Stimulated activated CD8-positive, alpha-beta memory T cell treated with anti-CD3 and anti-CD28 coated beads, Interleukin-15, amount 100 ng/mL, for 24 hours (primary cell): ENCODE results near the gene CXCL9.
"Not testable (repeated sequence)": the region's sequence is repeated elsewhere in the genome, so short reads cannot be mapped to it uniquely, and the experiment has no call there.

ENCODE experiments used
- DNase-seq: peaks from one replicate; pipeline ENCODE4 v3.0.0-alpha.2; 2020; ENCODE audit warnings: low read depth

Gene CXCL9

DNA sequence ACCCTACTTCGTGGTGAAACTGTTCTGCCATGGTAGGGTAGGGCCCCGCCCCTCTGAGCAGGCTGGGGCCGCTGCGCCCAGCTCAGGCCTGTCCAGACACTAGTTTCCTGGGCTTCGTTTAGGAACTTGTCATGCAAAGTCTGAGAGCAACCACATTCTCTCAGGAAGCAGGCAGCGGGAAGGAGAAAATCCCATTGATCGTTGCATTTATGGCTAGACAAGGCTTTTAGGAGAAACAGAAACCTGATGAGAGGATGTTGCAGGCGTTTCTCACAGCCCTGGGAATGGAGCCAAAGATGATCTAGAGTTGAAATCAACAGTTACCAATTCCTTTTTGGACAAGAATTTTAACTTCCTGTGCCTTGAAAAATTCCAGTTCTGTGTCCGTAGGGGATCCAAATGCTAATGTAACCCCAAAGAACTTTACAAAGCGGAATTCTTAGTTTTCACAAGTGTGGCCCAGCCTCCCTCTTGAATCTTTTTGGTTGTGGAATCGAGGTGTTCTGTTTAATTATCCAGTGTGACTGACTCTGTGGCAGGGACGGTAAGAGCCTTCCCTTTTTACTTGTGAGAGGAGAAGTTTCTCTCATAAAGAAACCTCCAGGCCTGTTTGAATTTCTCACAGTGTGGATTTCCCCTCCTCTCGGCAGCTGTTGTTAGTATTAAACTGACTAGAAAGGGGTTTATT lies 4.5 kb upstream of the CXCL9 start:
- DNase-seq, result no peak

DNA sequence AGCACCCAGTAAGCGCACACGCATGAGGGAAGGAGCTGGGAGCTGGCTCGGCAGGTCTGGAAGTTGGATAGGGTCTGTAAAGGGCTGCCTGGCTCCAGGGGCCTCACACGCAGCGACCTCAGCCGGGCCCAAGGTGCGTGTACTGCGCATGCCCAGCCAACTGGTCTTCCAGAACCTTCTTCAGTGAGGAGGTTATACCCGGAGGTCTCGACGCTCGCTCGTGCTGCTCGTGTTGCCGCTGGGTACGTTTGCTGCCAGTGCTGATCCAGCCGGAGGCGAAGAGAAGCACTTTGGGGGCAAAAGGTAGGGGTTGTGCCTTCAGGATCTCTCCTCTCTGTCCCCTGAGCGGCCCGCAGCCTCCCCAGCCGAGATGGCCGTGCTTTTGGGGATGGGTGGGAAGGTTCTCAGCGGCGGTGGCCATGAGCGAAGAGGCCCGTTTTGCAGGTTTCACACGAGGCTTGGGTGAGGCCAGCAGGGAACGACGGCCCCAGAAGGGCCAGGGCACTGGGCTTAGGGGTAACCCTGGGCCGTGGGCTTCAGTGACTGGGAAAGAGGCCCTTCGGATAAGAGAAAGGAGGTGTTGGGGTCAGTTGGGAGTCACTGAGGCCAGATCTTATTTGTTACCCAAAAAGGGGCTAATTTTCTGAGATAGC lies 3.8 kb upstream of the CXCL9 start:
- DNase-seq, result no peak

DNA sequence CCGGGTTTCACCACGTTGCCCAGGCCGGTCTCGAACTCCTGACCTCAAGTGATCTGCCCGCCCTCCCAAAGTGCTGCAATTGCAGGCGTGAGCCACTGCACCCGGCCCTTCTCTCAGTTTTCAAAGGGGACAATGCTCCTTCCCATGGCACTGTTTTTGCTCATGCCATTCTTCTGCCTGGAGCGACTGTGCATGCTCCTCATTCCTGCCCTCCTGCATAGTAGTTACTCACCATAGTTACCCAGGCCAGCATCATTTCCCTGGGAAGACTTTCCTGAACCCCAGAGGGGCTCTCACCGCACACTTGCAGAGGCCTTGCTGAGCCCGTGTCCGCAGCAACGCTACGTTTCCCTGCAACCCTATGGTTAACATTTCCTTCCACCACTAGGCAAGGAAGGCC lies 3.3 kb upstream of the CXCL9 start:
- no peak for DNase-seq

DNA sequence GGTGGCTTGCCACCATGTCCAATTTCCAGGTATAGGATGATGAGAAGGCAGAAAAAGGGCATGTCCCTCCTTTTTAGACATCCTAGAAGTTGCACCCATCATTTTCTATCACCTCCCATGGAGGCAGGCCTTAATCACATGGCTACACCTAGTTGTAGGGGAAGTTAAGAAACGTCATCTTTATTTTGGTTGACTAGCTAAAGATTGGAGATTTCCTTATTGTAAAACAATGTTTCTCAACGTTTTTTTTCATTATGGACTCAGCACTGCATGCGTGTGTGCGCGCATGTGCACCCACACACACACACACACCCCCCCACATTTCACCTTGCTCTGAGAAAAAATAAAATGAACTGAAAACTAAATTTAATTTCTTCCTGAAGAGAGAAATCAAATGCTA lies 2.0 kb upstream of the CXCL9 start:
- no peak for DNase-seq

DNA sequence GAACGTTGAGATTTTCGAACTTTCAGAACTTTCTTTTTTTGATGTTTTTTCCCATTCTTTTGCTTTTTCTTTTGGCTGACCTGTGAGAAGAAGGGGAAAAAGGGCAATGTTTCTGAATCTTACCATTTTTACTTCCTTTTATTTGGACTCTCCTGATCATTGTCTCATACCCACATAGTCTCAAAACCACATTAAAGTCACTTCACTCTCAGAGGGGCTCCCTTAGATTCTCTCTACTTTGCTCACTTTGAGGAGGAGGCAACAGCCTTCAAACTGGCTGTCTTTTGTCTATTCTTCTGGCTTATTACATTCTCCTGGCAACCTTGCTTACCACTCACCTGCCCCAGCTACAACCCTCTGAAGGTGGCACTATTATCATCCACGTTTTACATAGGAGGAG lies 3.7 kb downstream of the CXCL9 start:
- no peak for DNase-seq

DNA sequence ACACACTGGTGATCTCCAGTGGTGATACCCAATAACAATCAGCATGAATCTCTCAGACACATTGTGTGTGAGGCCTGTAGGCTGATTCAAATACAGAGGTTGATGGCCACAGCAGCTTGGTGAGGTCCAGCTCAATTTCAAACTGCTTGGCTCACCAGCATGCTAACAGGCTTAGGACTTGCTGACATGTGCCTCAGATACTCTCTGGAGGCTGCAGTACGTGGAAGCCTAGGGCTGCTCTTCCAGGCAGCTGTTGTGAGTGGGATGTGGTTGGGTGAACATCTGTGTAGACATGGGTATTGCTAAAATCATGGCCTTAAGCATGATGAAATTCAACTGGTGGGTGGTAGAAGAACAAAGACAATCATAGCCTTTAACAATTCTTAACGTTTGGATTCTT lies 4.3 kb downstream of the CXCL9 start:
- no peak for DNase-seq

DNA sequence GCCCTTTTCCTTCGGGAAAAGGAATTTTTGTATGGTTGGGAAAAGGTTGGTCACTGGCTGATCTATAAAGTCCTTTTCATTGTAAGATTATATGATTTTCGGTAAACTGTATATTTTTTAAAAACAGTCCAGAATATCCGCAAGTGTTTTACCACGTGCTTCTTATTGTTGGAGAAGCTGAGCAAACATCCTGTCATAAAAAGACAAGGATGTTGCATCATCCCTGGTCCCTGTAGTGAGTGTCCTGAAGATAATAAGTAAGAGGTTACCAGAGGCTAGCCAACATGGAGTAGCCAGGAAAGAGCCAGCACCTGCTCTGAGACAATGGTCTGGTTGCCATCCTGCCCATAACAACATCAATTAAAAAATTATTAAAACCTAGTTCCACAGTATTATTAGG lies 5.1 kb downstream of the CXCL9 start:
- no peak for DNase-seq

DNA sequence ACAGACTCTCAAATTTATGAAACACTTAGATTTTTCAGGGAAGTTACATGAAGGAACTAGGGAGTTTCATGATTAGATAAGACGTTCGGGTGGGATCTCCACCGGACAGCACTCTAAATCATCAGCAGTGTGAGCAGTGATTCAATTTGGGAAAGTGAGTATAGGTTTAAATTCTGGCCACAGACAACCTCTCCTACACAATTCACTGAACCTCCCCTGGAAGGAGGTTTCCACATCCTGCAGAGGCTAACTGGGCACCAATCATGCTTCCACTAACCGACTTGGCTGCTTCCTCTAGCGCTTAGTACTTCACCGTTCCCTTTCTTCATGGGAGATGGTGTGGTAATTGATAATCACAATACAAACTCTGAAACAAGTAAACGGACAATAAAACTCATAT lies 5.6 kb downstream of the CXCL9 start:
- DNase-seq, result no peak

DNA sequence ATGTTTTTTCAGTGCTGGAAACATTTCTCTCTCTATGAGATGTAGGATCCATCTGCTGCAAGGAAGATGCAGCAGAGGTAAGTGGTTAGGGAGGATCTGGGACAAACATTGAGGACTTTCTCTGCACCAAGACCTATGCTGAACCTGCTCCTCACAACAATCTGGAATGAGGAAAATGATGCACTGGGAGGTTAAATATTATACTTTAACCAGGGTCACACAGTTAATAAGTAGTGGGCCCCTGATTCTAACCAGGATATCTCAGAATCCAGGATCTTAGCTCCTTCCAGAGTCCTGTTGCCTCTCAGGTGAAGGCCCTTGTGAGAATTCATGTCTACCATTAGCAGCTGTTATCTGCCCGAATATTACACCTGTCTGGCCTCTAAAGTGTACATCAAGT lies 7.0 kb downstream of the CXCL9 start:
- no peak for DNase-seq

DNA sequence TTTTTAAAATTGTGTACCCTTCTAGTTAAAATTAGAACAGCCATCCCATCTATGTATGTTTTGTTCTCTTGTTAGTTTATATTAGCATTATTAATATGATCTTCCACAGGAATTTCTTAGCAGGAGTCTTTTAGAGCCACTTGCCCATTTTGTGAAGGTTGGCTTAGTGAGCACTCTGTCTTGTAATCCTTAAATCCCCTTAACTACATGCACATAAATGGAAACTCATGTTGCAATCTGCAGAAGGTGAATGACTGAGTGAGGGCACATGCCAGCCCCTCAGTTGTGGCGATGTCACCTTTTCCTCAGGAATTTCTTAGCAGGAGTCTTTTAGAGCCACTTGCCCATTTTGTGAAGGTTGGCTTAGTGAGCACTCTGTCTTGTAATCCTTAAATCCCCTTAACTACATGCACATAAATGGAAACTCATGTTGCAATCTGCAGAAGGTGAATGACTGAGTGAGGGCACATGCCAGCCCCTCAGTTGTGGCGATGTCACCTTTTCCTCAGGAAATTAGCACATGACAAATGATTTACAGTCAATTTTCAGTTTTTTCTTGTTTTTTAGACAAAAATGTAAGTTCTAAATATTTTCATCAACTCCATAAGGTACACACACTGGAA lies 8.7 kb downstream of the CXCL9 start:
- not testable (repeated sequence) for DNase-seq

DNA sequence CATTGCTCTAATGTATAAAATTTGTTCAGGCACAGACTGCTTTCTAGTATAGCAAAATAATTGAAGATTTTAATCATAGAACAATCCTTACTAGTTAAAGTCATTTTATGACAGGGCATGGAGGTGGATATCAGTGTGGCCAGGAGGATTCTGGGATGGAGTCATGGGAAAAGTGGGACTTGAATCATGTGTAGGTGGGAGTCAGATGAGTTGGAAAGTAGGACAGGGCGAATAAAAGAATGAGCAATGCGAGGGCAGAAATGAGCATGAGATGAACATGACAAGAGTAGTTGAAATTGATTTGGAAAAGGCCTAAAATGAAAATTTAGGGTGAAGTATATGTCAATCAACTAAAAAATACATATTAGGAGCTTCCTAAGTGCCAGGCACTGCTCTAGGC lies 9.4 kb downstream of the CXCL9 start:
- no peak for DNase-seq

DNA sequence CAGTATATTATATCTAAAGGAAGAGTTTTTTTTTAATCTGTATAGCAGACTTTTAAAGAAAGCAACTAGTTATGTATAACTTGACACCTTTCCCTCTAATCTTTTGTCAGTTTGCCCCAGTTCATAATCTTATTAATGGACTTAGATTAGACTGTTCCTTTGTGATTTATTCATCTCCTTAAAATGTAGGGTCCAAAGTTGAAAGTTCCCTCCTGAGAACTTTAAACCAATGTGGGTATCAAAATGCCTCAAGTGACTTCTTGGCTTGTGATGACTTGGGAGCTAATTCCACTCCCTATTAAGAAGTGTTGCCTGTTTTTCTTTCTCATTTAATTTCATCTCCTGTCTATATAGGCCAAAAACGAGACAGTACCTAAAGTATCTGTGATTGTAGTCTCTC lies 10.2 kb downstream of the CXCL9 start:
- no peak for DNase-seq

DNA sequence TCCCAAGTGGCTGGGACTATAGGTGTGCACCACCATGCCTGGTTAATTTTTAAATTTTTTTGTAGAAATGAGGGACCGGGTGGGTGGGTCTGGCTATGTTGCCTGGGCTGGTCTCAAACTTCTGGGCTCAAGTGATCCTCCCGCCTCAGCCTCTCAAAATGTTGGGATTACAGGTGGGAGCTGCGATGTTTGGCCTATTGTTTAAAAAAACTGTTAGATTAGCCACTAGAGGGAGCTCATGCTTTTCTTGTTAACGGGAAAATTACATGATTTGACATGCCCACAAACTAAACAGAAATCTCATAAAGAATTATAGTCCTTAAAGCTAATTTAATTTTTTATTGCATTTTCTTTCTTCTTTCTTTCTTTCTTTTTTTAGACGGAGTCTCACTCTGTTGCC lies 11.6 kb downstream of the CXCL9 start:
- no peak for DNase-seq

DNA sequence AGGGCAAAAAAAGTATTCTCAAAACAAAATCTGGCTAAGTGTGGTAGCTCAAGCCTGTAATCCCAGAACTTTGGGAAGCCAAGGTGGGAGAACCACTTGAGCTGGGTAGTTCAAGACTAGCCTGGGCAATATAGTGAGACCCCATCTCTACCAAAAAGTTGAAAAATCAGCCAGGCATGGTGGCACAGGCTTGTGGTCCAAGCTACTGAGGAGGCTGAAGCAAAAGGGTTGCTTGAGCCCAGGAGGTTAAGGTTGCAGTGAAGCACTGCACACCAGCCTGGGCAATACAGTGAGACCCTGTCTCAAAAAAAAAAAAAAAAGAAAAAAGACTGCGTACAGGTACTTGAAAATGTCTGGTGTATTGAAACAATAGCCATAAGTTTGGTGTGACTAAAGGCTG lies 14.8 kb downstream of the CXCL9 start:
- no peak for DNase-seq

DNA sequence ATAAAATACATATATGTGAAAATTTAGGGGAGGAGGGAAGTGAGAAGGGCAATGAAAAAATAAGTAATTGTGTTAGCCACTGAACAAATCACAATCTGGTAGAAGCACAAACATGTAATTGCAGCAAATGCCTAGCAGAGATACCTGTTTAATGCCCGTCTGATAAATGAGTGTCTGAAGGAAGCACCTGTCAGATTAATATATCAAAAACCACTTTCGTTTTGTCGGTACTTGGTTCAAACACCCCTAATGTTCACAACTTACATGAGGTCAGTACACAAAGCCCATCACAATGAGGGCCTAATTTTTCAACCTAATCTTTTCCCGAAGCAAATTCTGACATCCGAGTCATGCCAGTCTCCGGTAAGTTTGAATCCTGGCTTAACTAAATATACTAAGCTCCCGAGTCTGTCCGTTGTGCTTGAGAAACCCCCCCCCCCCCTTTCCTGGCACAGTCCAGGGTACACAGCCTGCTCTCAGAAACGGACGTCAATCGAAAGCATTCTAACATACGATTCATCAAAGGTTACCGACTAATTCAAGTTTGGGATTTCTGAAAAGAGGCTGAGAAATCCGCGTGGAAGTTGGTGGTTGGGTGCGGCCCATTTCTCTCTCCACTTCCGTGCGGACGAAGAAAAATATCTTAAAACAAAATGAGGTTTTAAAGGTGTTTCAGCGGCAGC lies 17.3 kb downstream of the CXCL9 start:
- no peak for DNase-seq

DNA sequence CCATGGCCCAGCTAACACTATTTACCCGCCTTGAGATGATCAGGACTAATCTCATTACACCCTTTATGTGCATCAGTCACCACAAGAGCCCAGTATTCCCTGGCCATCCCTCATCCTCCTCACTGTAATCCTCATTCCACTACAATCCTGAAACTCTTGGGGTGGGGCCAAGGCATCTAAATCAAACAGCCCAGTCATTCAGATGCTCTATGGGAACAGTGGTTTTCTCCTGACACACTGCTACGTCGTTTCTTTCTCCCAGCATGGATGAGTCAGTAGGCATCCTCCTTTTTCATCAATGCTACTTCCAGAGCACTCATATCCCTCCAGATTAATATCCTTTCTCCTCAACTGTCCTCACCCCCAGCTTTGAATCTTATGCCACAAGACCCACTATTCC lies 22.2 kb downstream of the CXCL9 start:
- DNase-seq, result no peak

DNA sequence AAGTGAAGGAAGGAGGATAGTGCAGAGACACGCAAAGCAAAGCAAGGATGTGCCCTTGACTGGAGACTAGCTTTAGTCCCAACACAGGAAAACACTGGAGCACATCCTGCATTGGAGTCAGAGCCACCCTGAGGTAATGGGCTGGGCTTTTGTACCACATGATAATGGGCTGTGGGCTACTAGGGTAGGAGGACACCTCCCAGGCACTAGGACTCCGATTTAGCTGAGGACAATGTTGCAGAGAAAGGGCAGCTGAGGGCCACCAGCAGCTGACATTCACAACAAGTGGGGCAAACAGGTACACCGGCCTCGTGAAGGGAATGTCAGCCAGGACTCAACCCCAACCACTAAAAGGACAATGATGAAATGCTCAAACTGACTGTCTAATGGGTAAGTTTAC lies 26.7 kb downstream of the CXCL9 start:
- no peak for DNase-seq

DNA sequence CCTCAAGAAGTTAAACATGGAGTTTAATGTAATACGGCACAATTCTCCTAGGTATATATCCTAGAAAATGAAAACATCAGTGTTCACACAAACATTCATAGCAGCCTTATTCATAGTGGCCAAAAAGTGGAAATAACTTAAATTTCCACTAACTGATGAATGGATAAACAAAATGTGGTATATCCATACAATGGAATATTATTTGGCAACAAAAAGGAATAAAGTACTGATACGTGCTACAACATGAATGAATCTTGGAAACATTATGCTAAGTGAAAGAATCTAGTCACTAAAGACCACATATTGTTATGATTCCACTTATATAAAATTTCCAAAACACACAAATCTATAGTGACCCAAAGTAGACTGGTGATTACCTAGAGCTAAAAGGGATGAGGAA lies 31.1 kb downstream of the CXCL9 start:
- DNase-seq, result no peak

DNA sequence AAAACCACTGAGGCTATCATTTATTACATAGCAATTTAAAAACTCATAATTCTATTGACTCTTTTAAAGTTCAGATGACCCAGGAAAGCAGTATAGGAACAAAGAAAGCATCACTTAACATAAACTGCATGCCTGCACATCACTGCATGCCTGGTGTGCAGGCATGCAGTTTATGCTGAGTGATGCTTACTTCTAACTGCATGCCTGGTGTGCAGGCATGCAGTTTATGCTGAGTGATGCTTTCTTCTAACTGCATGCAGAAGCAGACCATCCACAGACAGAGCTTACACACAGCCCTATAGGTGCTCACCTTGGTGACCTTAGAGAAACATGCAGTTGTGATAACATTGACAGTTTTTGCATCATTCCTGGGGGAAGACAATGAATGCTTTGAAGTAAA lies 33.5 kb downstream of the CXCL9 start:
- DNase-seq, result no peak

DNA sequence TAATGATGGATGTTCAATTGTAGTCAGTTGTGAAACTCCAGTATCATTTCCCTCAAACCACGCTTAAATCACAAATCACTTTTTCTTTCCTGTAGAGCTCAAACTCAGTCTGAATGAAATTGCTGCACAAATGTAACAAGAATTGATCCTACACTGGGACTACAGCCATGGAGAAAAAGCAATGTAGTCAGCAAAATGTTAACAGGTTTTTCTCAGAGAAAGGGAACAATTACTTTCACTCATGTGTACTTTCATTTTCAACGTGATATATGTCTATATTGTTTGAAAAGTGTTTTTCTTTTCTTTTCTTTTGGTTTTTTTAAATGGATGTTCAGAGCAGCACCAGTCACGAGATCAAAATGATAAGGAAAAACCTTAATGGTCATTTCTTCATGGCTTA lies 39.2 kb downstream of the CXCL9 start:
- no peak for DNase-seq

DNA sequence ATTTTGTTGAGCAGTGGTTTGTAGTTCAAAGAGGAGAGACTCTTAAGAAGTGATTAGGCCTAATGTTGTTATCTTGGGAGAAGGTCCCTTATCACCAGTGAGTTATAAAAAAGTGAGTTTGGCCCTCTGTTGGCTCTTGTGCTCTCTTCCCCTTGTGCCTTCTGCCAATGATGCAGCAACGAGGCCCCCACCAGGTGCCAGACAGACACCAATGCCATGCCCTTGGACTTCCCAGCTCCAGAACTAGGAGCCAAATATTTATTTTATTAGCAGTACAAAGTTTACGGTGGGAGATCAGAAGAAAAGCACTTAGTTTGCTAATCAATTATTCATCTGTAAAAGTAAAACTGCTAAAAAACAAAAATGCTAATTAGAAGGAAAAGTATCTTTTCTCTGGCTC lies 43.8 kb downstream of the CXCL9 start:
- DNase-seq, result no peak

DNA sequence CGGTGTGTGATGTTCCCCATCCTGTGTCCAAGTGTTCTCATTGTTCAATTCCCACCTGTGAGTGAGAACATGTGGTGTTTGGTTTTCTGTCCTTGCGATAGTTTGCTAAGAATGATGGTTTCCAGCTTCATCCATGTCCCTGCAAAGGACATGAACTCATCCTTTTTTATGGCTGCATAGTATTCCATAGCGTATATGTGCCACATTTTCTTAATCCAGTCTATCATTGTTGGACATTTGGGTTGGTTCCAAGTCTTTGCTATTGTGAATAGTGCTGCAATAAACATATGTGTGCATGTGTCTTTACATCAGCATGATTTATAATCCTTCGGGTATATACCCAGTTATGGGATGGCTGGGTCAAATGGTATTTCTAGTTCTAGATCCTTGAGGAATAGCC lies 45.2 kb downstream of the CXCL9 start:
- DNase-seq, result not testable (repeated sequence)

DNA sequence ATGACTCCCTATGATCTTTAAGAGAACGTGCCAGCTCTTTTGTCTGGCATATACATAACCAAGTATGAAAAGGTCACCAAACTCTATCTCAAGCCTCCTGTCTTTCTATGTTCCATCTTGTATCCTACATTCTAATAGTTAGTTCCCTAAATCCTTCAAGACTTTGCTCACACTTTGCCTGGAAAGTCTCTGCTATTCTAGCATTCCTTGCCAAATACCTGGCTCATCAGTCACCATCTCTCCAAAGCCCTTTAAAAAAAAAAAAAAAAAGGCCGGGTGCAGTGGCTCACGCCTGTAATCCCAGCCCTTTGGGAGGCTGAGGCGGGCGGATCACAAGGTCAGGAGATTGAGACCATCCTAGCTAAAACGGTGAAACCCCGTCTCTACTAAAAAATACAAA lies 48.8 kb downstream of the CXCL9 start:
- not testable (repeated sequence) for DNase-seq
